Kidney epithelial cell (primary cell): Measurements from ENCODE around the gene USB1. TPM values are rescaled to one million over a fixed set of nuclear protein-coding genes. Genes with fewer than 3 reads are reported as not detected.

Experiments
- DNase-seq: peaks from one replicate; pipeline ENCODE4 v3.0.0-alpha.2; 2010; ENCODE audit warnings: low read depth
- H3K27me3 ChIP-seq: 2 replicates; pipeline ENCODE4 v1.6.0; 2011; ENCODE audit warnings: low read length; ENCODE audit not compliant: control insufficient read depth, insufficient read depth
- H3K36me3 ChIP-seq: 2 replicates; pipeline ENCODE4 v1.5.1; 2011; ENCODE audit warnings: low read length; ENCODE audit not compliant: control insufficient read depth, insufficient read depth
- H3K4me3 ChIP-seq: 2 replicates; pipeline ENCODE4 v1.5.1; 2011; ENCODE audit warnings: low read depth, mild to moderate bottlenecking, control low read depth, low read length
- total RNA-seq: library from RNA; depleted of rRNA; stranded (reverse); fragments of >200 nt; gene quantifications from 2 replicates; pipeline ENCODE4 v1.2.3, GENCODE V29; 2015
- TF ChIP-seq, protein P1 (sequence below): IDR thresholded peaks from 2 replicates; pipeline ENCODE4 v1.5.1; 2011; ENCODE audit warnings: mild to moderate bottlenecking, moderate library complexity, low read length, control low read depth, inconsistent platforms; ENCODE audit not compliant: insufficient read depth, poor library complexity, severe bottlenecking

Gene USB1
- total RNA-seq, 1 donor from 2014 or later: 50.2 TPM

DNA sequence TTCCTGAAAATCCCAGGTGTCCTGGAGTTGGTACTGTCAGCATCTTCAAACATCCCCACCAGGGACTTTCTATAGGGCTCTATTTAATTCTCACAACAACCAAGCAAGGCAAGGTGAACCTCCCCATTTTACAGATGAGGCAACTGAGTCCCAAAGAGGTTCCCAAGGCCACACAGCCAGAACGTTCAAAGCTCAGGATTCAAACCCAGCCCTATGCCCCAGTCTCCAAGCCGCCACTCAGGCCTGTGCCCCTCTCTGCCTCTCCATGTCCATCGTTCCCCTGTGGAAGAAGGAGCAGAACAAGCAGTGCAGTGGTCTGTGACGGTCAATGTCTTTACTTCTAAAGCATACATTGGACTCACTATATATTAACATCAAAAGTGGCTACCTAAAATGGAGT, 6.8 kb upstream of the USB1 start:
- TF ChIP-seq, protein P1, sequence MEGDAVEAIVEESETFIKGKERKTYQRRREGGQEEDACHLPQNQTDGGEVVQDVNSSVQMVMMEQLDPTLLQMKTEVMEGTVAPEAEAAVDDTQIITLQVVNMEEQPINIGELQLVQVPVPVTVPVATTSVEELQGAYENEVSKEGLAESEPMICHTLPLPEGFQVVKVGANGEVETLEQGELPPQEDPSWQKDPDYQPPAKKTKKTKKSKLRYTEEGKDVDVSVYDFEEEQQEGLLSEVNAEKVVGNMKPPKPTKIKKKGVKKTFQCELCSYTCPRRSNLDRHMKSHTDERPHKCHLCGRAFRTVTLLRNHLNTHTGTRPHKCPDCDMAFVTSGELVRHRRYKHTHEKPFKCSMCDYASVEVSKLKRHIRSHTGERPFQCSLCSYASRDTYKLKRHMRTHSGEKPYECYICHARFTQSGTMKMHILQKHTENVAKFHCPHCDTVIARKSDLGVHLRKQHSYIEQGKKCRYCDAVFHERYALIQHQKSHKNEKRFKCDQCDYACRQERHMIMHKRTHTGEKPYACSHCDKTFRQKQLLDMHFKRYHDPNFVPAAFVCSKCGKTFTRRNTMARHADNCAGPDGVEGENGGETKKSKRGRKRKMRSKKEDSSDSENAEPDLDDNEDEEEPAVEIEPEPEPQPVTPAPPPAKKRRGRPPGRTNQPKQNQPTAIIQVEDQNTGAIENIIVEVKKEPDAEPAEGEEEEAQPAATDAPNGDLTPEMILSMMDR: no peak
- Histone ChIP-seq H3K27me3 (no peaks in the 10 kb centered on the region), H3K36me3 (peaks cover 2% of the 10 kb centered on the region), H3K4me3 (no peak overlapping the region)
- DNase-seq: no peak

DNA sequence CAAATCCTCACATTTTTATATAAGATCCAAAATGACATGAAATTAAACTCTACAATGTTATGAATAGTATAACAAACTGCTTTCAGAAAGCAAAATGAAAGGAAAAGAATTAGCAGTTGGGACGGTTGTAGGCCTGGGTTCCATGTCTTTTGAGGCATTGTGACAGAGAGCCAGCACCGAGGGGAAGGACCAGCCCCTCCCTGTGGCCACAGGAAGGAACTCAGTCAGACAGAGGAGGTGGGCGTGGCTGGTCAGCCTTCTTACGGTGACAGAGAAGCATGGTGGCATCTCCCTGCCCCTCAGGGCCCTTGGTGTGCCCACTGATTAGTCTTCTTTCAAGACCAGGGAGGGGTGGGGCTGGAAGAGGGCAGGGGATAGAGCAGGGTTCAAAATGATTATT, 6.4 kb upstream of the USB1 start:
- TF ChIP-seq, protein P1: peak; percentile 52
- Histone ChIP-seq H3K36me3 (peaks cover 2% of the 10 kb centered on the region), H3K27me3 (no peaks in the 10 kb centered on the region), H3K4me3 (no peak overlapping the region)
- DNase-seq: no peak

DNA sequence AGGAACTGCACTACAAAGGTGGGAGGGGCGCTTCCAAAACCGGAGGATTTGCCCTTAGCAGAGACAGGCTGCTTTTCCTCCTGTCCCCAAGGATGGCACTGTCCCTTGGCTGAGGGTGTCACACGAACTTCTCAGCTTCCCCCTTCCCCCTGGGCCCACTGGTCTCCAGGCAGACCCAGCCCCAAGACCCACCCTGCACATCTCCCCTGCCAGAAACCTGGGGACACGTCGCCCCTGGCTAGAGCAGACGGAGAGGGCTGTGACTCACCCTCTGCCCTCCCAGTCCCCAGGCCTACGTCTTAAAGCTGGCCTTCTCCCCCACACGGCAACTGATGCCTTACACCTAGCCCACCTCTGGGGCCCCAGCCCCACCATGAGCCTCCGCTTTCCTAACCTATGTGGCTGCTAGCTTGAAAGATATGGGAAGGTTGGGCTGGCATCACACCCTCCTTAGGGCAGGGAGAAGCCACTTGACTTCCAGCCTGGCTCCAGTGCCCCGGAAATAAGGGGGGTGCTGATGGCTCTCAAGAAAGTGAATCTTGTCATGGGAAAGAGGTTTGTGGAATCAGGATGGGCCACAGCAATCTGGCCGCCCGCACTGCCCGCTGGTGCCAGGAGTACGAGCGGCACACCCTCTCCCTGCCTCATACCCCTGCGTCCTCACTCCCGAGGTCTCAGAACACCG, 5.3 kb upstream of the USB1 start:
- Histone ChIP-seq H3K27me3 (no peaks in the 10 kb centered on the region), H3K4me3 (no peak overlapping the region), H3K36me3 (peaks cover 2% of the 10 kb centered on the region)
- TF ChIP-seq, protein P1: no peak
- DNase-seq: no peak

DNA sequence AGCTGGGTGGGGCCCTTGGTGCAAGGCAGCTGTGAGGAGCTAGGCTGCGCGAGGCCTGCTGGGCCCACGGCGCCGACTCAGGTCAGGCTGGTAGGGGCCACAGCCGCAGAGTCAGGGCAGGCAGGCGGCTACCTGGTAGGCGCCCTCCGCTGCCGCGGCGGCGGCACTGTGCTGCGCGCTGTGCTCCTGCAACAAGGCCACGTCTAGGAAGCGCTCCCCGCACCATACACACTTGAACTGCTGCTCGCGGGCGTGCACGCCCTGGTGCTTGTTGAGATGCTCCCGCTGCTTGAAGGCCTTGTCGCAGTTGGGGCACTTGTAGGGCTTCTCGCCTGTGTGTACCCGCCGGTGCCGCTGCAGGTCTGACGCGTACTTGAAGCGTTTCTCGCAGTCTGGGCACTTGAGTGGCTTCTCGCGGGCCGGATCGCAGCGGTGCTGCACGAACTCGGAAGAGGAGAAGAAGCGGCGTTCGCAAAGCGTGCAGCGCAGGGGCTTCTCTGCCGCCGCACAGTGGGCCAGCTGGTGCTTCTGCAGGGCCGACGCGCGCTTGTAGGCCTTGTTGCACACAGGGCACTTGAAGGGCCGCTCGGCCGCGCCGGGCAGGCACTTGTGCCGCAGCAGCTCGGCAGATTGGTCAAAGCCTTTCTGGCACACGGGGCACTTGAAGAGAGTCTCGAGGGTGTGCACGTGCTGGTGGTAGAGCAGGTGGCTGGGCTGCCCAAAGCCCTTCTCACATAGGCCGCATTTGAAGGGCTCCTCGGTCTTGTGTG, 4.6 kb upstream of the USB1 start:
- Histone ChIP-seq H3K27me3 (no peaks in the 10 kb centered on the region), H3K4me3 (no peak overlapping the region), H3K36me3 (peaks cover 2% of the 10 kb centered on the region)
- TF ChIP-seq, protein P1: no peak
- DNase-seq: no peak

DNA sequence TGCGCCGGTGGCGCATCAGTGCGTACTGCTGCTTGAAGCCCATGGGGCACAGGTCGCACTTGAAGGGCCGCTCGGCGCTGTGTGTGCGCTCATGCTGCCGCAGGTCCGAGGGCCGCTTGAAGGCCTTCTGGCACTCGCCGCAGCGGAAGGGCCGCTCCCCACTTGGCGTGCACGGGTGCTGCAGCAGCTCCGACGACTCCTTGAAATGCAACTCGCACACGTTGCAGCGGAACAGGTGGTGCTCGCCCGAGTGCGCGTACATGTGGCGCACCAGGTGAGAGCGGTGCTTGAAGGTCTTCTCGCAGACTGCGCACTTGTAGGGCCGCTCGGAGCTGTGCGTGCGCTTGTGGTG, 4.1 kb upstream of the USB1 start:
- H3K27me3 ChIP-seq: no peaks in the 10 kb centered on the region
- TF ChIP-seq, protein P1: no peak
- H3K36me3 ChIP-seq: peaks cover 3% of the 10 kb centered on the region
- no peak for DNase-seq
- H3K4me3 ChIP-seq: no peak overlapping the region
